HG02981 (cell line): ENCODE results near the gene LMO7.

Source experiments
- ATAC-seq: cut with Tn5 transposase; IDR thresholded peaks from one replicate; pipeline ENCODE4 v1.9.1; 2021; ENCODE audit warnings: mild to moderate bottlenecking, moderate library complexity; ENCODE audit not compliant: unreplicated experiment

Gene LMO7

DNA sequence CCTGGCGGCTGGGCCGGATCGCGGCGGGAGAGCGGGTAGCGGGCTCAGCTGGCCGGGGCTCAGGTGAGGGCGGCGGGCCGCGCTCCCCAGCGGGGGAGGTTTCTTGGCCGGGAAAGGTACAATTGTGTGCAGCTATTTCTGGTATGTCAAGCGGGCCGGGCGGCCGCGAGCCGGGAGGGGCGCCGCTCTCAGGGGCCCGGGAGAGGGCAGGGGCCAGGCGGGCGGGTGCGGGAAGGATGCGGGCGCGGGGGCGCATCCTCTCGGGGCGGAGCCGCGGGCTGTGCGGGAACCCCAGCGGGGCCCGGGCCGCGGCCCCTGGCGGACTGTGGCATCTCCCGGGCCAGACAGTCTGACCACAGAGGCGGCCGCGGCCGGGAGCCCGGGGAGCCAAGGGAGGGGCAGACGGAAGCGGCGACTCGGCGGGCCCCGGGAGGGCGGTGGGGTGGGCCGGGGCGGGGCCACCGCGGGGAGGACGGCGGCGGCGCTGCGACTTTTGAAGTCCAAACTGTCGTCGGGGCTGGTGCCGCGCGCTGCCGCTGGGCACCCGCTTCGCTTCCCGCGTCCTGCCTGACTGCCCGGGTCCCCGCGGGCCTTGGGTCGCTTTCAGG lies at the start of gene LMO7:
LMO7 (plus strand) TSS at position 503 of the 608 bp plus-strand sequence. CDS start 328 bp downstream, outside the sequence.
- peak; percentile 59 for ATAC-seq

- no peak for ATAC-seq
These were observed 48.5 kb upstream of the LMO7 start for GRCh38 chr13:75587679-75588078.

DNA sequence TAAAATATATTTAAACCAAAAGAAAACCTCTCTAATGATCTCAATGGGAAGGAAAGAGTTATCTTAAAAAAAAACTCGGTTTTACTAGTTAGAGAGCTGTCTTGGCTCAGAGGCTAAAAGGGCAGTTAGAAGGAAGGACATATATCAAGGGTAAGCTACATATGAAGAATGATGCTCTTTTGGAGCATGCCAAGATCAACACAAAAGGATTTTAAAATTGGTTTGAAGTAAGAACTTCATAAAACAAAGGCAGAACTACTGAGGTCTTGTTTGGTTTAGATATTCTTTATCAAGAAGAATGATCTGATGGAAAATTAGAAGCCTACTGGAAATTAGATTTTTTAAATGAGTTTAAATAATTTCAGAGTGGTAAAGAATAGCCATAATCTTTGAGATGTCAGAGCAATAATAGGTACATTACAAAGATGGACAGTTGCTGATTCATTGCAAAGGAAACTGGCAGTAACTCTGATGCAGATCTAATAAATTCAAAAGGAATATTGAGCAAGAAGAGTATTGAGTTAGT lies 39.4 kb upstream of the LMO7 start:
- ATAC-seq: no peak

DNA sequence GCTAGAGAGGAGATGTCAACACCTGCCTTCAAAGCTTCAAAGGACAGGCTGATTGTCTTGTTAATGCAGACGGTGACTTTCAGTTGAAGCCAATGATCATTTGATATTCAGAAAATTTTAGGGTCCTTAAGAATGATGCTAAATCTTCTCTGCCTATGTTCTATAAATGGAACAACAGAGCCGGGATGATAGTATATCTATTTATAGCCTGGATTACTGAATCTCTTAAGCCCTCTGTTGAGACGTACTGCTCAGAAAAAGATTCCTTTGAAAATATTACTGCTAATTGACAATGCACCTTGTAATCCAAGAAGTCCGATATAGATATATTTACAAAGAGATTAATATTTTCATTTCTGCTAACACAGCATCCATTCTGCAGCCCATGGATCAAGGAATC lies 35.8 kb upstream of the LMO7 start:
- ATAC-seq: no peak

- ATAC-seq: no peak
These were observed 33.1 kb upstream of the LMO7 start for GRCh38 chr13:75603038-75603437.

- no peak for ATAC-seq
These were observed 28.7 kb upstream of the LMO7 start for GRCh38 chr13:75607447-75607846.

DNA sequence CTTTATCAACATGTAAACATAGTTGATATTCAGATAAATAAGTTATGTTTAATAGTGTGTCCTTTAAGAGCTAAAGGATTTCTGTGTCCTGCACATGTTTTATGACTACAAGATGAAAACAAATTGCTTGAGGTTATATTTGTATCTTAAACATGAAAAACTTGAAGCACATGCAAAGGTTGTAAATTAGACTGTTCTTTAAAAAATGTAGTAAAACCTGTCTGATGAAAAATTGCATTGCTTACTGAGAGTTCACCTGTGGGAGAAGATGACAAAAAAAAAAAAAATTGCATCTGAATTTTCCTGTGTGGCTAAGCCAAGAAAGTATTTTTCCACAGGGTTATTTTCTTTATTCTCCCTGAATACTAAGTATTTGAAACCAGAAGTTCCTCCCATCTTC lies 25.7 kb upstream of the LMO7 start:
- no peak for ATAC-seq

GRCh38 chr13:75612354-75612753 lies 23.8 kb upstream of the LMO7 start:
- ATAC-seq: no peak

DNA sequence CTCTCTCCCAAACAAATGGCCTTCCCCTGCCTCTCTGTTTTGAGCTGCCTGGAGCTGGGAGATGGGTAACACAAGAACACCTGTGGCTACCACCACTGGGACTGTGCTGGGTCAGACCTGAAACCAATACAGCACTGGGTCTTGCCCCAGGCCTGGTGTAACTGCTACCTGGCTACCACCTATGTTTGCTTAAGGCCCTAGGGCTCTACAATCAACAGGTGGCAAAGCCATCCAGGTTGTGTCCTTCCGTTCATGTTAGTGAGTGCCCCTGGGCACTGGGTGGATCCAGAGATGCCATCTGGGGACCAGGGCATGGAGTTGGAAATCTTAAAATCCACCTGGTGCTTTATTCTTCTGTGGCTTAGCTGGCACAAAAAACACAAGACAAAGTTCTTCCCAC lies 18.9 kb upstream of the LMO7 start:
- no peak for ATAC-seq

- ATAC-seq: no peak
These were observed 17.8 kb upstream of the LMO7 start for GRCh38 chr13:75618308-75618707.

- no peak for ATAC-seq
These were observed 16.1 kb upstream of the LMO7 start for GRCh38 chr13:75620020-75620419.

GRCh38 chr13:75621147-75621546 lies 15.0 kb upstream of the LMO7 start:
- ATAC-seq: no peak

DNA sequence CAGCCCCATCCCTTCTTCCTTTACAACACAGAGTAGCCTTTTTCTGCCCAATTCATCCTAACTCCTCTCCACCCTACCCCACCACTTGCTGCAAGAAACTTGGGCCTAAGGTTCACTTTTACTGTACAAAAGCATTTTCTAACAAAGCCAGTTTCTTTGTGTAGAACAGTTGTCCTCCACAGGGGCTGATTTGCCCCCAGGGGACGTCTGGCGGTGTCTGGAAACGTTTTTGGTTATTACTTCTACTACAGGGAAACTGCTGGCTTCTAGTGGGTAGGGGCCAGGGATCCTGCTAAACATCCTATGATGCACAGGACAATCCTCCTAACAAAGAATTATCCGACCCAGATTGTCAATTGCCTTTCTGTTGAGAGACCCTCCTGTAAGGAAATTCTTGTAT lies 7.3 kb upstream of the LMO7 start:
- no peak for ATAC-seq

GRCh38 chr13:75633285-75633684 lies 2.8 kb upstream of the LMO7 start:
- no peak for ATAC-seq

- no peak for ATAC-seq
These were observed 866 bp upstream of the LMO7 start for GRCh38 chr13:75635101-75635827.

DNA sequence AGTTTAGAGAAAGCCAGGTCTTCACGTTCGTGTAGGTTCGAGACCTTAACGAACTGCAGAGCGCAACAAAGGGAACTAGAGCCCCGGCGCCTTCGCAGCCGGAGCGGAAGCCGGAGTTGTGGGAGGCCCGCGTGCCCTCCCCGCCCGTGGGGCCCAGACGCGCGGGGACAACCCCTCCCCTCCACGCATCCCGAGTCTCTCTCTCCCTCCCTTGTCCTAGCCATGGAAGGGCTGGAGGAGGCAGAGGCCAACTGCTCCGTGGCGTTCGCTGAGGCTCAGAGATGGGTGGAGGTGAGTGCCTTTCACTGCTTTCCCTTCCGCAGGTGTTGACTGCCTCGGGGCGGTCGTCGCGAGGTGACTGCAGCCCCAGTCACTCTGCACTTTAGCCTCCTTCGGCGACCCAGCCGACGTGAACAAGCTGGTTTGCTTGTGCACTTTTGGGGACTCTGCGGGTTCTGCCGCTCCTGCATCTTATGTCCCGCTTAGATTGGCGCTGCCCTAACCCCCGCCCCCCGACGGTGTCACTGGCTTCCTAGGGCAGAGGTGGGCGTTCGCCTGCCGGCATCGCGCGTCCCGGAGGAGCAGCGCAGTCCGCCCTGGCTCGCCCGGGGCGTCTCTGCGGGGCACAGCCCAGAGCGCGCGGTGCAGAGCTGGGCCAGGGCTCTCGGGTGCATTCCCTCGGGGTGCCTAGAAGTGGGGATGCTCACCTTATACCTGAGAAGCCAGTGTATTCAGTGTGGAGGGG lies 478 bp downstream of the LMO7 start:
- peak; percentile 45 for ATAC-seq

GRCh38 chr13:75637181-75637750 lies 1.1 kb downstream of the LMO7 start:
- no peak for ATAC-seq

- ATAC-seq: no peak
These were observed 3.3 kb downstream of the LMO7 start for GRCh38 chr13:75639454-75639853.

DNA sequence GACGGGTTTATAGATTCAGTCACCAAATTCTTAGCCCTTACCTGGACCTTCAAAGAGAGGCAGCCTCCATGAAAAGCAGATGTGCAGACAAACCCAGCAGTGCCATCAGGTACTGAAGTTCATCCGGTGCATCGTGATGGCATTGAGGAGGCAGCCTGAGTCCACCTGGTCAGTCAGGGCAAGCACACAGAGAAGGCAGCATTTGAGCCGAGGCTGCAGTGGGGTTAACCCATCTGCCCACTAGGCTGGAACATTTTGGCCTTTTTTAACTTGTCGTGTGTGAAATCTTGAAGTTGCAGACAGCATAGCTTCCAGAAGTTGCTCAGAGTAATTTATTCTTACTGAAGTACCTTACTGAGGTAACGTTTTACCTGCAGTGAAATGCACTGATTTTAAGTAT lies 4.9 kb downstream of the LMO7 start:
- ATAC-seq: no peak

DNA sequence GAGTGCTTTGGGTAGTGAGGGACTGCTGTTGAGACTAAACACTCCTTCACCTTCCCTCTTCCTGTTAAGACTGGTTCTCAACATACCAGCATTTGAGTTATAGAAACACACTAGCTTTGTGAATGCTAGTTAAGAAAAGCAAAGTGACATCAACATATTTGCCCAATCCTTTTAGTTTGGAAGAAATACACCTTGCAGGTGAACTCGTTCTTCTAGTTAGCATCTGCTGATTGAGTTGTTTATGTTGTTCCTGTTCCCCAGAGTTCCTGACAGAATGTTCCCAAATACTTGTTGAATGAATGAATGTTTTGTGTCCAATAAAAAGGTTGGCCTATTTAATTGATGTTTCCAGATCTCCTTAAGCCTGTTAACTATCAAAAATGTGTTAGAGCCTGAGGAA lies 7.1 kb downstream of the LMO7 start:
- ATAC-seq: no peak

DNA sequence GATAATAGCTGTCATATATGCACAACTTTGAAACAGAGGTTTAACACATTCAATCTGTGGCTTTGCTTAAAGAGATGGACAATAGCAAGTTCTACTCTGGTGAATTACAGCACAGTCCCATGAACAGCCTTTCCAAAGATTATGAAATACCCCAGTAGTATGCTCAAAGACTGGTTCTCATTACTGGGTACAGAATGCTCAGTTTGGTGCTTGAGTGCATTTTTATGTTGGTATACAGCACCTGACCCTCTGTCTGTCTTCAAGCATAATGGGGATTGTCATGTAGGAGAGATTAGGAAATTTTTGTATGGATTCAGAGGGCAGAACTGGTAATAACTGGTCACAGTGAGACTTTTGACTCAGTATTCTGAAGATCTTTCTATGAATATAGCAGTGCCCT lies 7.6 kb downstream of the LMO7 start:
- no peak for ATAC-seq
